GM12878 (cell line): Measurements from ENCODE around the gene FANCC.

Experiments
- EZH2 ChIP-seq: IDR thresholded peaks from 2 replicates; pipeline ENCODE4 v1.6.1; 2012; ENCODE audit warnings: low read depth, mild to moderate bottlenecking, control low read depth, inconsistent platforms, low read length, borderline replicate concordance; ENCODE audit not compliant: control insufficient read depth
- MXI1 ChIP-seq: fragments of 150-350 bp; IDR thresholded peaks from 2 replicates; pipeline ENCODE4 v1.6.1; 2011; ENCODE audit warnings: low read depth, mild to moderate bottlenecking, inconsistent platforms, low read length, improper control_type of control experiment
- PAX5 ChIP-seq: IDR thresholded peaks from 2 replicates; pipeline ENCODE4 v1.6.1; 2011; ENCODE audit warnings: low read depth, low read length, borderline replicate concordance
- POLR2A ChIP-seq: IDR thresholded peaks from 2 replicates; pipeline ENCODE4 v1.6.1; 2011; ENCODE audit warnings: low read depth, mild to moderate bottlenecking, low read length
- SMAD1 ChIP-seq: fragments of 450-650 bp; IDR thresholded peaks from 2 replicates; pipeline ENCODE4 v1.6.1; 2018; ENCODE audit warnings: mild to moderate bottlenecking, low read depth; ENCODE audit not compliant: partially characterized antibody
- SREBF2 ChIP-seq: IDR thresholded peaks from 2 replicates; pipeline ENCODE4 v1.6.1; 2012; ENCODE audit warnings: mild to moderate bottlenecking, low read length
- TF ChIP-seq, protein P1 (sequence below), 3 experiments: IDR thresholded peaks in 2 of 3; conservative IDR thresholded peaks in 1 of 3; 2 replicates each; pipeline ENCODE4 v1.5.1; 2011; ENCODE audit warnings: low read depth in 3 of 3, low read length in 3 of 3, mild to moderate bottlenecking in 3 of 3, control low read depth in 2 of 3, moderate library complexity in 2 of 3, inconsistent platforms in 1 of 3, mixed read lengths in 1 of 3; ENCODE audit not compliant: control insufficient read depth in 2 of 3, insufficient read depth in 1 of 3; ENCODE audit errors: extremely low read depth in 1 of 3
- TF ChIP-seq, protein P2 (sequence below): IDR thresholded peaks from 2 replicates; pipeline ENCODE4 v1.6.1; 2012; ENCODE audit warnings: mild to moderate bottlenecking, low read depth, low read length

DNA sequence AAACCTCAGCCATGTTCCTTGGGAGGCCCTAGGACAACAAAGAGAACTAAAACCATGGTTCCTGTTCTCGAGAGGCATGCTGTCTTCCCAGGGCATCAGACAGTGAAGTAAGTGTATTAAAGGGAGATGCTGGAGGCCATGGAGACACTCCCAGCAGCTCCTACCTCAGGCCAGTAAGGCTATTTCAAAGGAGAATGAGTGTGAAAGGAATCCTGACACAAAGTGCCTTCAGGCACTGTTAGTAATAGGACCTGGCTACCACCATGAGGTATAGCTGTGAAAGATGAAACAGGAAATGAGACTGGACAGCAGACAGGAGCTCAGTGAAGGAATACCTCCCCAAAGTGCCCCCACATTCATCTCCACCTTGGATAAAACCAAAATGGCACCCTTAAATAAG, 71.0 kb downstream of the FANCC start:
- TF ChIP-seq, protein P1, sequence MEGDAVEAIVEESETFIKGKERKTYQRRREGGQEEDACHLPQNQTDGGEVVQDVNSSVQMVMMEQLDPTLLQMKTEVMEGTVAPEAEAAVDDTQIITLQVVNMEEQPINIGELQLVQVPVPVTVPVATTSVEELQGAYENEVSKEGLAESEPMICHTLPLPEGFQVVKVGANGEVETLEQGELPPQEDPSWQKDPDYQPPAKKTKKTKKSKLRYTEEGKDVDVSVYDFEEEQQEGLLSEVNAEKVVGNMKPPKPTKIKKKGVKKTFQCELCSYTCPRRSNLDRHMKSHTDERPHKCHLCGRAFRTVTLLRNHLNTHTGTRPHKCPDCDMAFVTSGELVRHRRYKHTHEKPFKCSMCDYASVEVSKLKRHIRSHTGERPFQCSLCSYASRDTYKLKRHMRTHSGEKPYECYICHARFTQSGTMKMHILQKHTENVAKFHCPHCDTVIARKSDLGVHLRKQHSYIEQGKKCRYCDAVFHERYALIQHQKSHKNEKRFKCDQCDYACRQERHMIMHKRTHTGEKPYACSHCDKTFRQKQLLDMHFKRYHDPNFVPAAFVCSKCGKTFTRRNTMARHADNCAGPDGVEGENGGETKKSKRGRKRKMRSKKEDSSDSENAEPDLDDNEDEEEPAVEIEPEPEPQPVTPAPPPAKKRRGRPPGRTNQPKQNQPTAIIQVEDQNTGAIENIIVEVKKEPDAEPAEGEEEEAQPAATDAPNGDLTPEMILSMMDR (IDR thresholded peaks at IDR 0.05 in 2 of 3, conservative IDR thresholded peaks at IDR 0.05 in 1 of 3; ENCODE audit: control insufficient read depth in 2 of 3, extremely low read depth in 1 of 3, insufficient read depth in 1 of 3, low read depth in 3 of 3, low read length in 3 of 3), result no peak
- TF ChIP-seq, protein P2, sequence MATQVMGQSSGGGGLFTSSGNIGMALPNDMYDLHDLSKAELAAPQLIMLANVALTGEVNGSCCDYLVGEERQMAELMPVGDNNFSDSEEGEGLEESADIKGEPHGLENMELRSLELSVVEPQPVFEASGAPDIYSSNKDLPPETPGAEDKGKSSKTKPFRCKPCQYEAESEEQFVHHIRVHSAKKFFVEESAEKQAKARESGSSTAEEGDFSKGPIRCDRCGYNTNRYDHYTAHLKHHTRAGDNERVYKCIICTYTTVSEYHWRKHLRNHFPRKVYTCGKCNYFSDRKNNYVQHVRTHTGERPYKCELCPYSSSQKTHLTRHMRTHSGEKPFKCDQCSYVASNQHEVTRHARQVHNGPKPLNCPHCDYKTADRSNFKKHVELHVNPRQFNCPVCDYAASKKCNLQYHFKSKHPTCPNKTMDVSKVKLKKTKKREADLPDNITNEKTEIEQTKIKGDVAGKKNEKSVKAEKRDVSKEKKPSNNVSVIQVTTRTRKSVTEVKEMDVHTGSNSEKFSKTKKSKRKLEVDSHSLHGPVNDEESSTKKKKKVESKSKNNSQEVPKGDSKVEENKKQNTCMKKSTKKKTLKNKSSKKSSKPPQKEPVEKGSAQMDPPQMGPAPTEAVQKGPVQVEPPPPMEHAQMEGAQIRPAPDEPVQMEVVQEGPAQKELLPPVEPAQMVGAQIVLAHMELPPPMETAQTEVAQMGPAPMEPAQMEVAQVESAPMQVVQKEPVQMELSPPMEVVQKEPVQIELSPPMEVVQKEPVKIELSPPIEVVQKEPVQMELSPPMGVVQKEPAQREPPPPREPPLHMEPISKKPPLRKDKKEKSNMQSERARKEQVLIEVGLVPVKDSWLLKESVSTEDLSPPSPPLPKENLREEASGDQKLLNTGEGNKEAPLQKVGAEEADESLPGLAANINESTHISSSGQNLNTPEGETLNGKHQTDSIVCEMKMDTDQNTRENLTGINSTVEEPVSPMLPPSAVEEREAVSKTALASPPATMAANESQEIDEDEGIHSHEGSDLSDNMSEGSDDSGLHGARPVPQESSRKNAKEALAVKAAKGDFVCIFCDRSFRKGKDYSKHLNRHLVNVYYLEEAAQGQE, result no peak
- TF ChIP-seq SREBF2, result no peak
- no peak for TF ChIP-seq PAX5
- TF ChIP-seq POLR2A, result no peak
- no peak for TF ChIP-seq SMAD1
- no peak for TF ChIP-seq MXI1
- no peak for TF ChIP-seq EZH2
